ENCODE results near the gene LBR.

DNA sequence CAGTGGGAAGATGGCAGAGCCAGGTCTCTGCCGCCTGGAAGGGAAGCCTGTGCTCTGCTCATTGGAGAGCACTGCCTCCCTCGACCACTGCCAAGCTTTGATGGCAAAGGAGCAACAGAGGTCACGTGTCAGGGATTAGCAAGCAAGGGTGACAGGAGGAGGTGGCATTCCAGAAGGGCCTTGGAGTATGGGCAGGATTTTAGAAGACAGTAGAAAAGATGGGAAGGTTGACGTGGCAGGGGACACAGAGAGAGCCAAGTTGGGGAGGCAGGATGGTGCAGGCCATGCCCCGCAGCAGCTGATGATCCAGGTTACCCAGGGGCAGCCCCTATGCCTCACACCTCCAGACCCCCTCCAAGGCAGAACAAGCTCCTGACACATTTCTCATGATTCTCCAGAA lies 21.9 kb upstream of the LBR start:
- TF ChIP-seq CEBPB (IDR thresholded peaks at IDR 0.05; ENCODE audit: low read depth, low read length) (no peak), SMC3 (IDR thresholded peaks at IDR 0.05; ENCODE audit: low read depth, low read length) (no peak), RCOR1 (IDR thresholded peaks at IDR 0.05; ENCODE audit: insufficient replicate concordance, low read length) (no peak), POLR2A (IDR thresholded peaks at IDR 0.05; ENCODE audit: low read depth, low read length) (no peak), FOS (IDR thresholded peaks at IDR 0.05; ENCODE audit: low read depth, low read length) (no peak), NFE2L2 (IDR thresholded peaks at IDR 0.05; ENCODE audit: low read depth, low read length) (no peak)
- TF ChIP-seq, protein P1, sequence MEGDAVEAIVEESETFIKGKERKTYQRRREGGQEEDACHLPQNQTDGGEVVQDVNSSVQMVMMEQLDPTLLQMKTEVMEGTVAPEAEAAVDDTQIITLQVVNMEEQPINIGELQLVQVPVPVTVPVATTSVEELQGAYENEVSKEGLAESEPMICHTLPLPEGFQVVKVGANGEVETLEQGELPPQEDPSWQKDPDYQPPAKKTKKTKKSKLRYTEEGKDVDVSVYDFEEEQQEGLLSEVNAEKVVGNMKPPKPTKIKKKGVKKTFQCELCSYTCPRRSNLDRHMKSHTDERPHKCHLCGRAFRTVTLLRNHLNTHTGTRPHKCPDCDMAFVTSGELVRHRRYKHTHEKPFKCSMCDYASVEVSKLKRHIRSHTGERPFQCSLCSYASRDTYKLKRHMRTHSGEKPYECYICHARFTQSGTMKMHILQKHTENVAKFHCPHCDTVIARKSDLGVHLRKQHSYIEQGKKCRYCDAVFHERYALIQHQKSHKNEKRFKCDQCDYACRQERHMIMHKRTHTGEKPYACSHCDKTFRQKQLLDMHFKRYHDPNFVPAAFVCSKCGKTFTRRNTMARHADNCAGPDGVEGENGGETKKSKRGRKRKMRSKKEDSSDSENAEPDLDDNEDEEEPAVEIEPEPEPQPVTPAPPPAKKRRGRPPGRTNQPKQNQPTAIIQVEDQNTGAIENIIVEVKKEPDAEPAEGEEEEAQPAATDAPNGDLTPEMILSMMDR (conservative IDR thresholded peaks at IDR 0.05; ENCODE audit: low read depth, low read length): no peak

All from IMR-90 (cell line).